Sigmoid colon (tissue), 4 donors: Measurements from ENCODE around the gene CD248.

Experiments
- CTCF ChIP-seq, 4 experiments: fragments of 450-650 bp in 3 of 4; fragments of 200-600 bp in 1 of 4; IDR thresholded peaks; one replicate each; pipeline ENCODE4 v1.5.1; 2016 to 2019; ENCODE audit warnings: antibody characterized with exemption in 4 of 4, mild to moderate bottlenecking in 3 of 4, moderate library complexity in 2 of 4
- EP300 ChIP-seq, 4 donors: sonication (generic); formaldehyde crosslinking; IDR thresholded peaks; one replicate each; pipeline ENCODE4 v1.6.1; 2017; ENCODE audit warnings: antibody characterized with exemption in 4 of 4
- POLR2A ChIP-seq, 2 donors: fragments of 450-650 bp; IDR thresholded peaks; one replicate each; pipeline ENCODE4 v1.6.1; 2016; ENCODE audit warnings: antibody characterized with exemption in 2 of 2, mild to moderate bottlenecking in 2 of 2, moderate library complexity in 2 of 2

DNA sequence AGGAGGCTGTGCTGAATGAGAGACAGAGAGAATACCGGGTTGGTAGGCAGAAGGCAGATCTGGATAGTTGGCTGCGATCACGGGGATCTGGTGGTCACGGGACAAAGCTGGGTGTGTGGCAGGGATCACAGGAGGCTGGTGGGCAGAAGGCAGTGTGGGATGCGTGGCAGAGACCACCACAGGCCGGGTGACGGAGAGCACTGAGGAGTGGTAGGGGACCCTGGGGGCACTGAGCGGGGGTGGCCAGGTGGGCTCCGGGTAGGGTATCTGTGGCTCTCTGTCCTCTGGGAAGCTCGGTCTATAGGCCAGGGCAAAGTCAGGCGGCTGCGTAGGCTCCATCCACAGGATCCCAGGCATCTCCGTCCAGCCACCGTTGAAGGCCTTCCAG is 1.4 kb downstream of the CD248 start:
- TF ChIP-seq CTCF (IDR thresholded peaks at IDR 0.05) = no peak
- no peak for TF ChIP-seq POLR2A (IDR thresholded peaks at IDR 0.05)
- TF ChIP-seq EP300 (IDR thresholded peaks at IDR 0.05) = no peak
